Muscle of leg (tissue), 11 donors: ENCODE data around the gene TMPRSS7. TPM values are rescaled to one million over a fixed set of nuclear protein-coding genes. Genes with fewer than 3 reads are reported as not detected.

Source experiments
- DNase-seq: peaks from one replicate; pipeline ENCODE4 v3.0.0; 2013
- H3K27ac ChIP-seq: one replicate; pipeline ENCODE4 v1.5.1; 2013; ENCODE audit warnings: mild to moderate bottlenecking, low read length, control low read depth
- H3K27me3 ChIP-seq: one replicate; pipeline ENCODE4 v1.6.1; 2013; ENCODE audit warnings: low read length; ENCODE audit not compliant: control insufficient read depth, insufficient read depth
- H3K36me3 ChIP-seq: one replicate; pipeline ENCODE4 v1.6.1; 2013; ENCODE audit warnings: low read length; ENCODE audit not compliant: control insufficient read depth, insufficient read depth
- H3K4me1 ChIP-seq: one replicate; pipeline ENCODE4 v1.6.1; 2013; ENCODE audit warnings: low read length; ENCODE audit not compliant: control insufficient read depth, insufficient read depth
- H3K4me3 ChIP-seq: one replicate; pipeline ENCODE4 v1.5.1; 2013; ENCODE audit warnings: low read length, control low read depth
- H3K9me3 ChIP-seq: replicated peaks from 2 replicates; pipeline ENCODE4 v1.6.1; 2013; ENCODE audit warnings: low read depth, low read length; ENCODE audit not compliant: control insufficient read depth
- whole genome bisulfite sequencing: methylation state at CpG from one replicate; pipeline ENCODE4 v1.1.5; 2013; ENCODE audit warnings: missing lambda C conversion rate; ENCODE audit not compliant: insufficient coverage; 5-methylcytosine and 5-hydroxymethylcytosine counted together
- polyA plus RNA-seq, 8 donors: library from polyadenylated mRNA; unstranded; fragments of 120-200 nt; gene quantifications; one replicate each; pipeline versions ENCODE4 v1.2.1 to v1.2.3, GENCODE V29; 2013; ENCODE audit warnings: inconsistent platforms in 1 of 8, low replicate concordance in 1 of 8; ENCODE audit not compliant: insufficient read length in 8 of 8, insufficient read depth in 1 of 8
- total RNA-seq: library from RNA; stranded (reverse); fragments of 120-200 nt; gene quantifications from one replicate; pipeline ENCODE4 v1.2.4, GENCODE V29; 2013

The TMPRSS7 gene
- total and polyA plus RNA-seq, 9 donors = 0.09 TPM; not detected in 8

DNA sequence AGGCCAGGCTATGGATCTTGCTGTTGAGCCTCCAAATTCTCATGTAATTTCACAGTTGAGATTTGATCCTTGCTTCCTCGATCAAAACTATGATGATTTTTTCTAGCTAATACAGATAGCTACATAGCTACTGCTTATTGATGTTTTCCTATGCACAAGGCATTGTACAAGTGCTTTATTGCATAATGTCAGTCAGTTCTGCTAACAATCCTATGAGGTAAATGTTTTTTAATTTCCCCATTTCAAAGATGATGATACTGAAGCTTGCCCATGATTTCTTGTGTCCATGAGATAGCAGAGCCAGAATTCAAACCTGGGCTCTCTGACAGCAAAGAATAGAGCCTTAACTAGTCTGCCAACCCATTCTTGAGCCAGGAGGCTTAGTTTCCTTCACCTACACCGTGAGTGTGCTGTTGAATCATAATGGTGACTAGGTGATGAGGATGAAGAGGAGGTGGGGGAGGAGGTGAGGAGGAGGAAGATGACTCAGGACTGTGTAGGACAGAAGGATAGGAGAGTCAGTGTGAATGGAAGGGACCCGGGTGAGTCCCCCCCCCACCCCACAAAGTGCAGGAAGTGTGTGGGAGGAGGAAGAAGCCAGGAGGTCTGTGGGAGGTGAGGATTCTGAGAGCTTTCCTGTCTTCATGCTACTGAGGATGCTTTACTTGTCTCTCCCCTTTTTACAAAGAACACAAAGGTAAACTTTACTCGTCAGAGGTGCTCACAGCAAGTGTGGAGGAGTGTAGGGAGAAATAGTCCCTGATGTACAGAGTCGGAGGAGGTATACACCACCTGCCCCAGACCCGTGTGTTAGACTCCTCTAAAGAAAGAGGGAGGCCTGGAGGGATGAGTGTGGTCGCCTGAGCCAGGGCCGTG is 32.2 kb upstream of the TMPRSS7 start:
- Histone ChIP-seq H3K4me3 (no peak overlapping the region), H3K27ac (no peak overlapping the region), H3K4me1 (peaks cover 17% of the 10 kb centered on the region), H3K36me3 (no peaks in the 10 kb centered on the region), H3K27me3 (peaks cover 21% of the 10 kb centered on the region), H3K9me3 (no peaks in the 10 kb centered on the region)
- no peak for DNase-seq
- 79% methylated on average over 4 of the region's 8 CpGs for WGBS

- no peak for DNase-seq
- no peak overlapping the region for H3K27ac ChIP-seq
- WGBS = 55% methylated on average over 1 of the region's 4 CpGs
Measured at GRCh38 chr3:112003321-112004080, 31.0 kb upstream of the TMPRSS7 start.

GRCh38 chr3:112004187-112004586 is 30.3 kb upstream of the TMPRSS7 start:
- 100% methylated on average over 1 of the region's 2 CpGs for WGBS
- Histone ChIP-seq H3K4me3 (no peak overlapping the region), H3K27ac (no peak overlapping the region), H3K27me3 (peaks cover 12% of the 10 kb centered on the region), H3K36me3 (no peaks in the 10 kb centered on the region), H3K9me3 (no peaks in the 10 kb centered on the region), H3K4me1 (peaks cover 10% of the 10 kb centered on the region)
- DNase-seq = no peak

More at GRCh38 chr3:112003321-112004080, 31.0 kb upstream of the TMPRSS7 start:
- no peak overlapping the region for H3K4me3 ChIP-seq
- H3K9me3 ChIP-seq = no peaks in the 10 kb centered on the region
- H3K27me3 ChIP-seq = peaks cover 19% of the 10 kb centered on the region
- peaks cover 17% of the 10 kb centered on the region for H3K4me1 ChIP-seq
- H3K36me3 ChIP-seq = no peaks in the 10 kb centered on the region

- peaks cover 5% of the 10 kb centered on the region for H3K4me1 ChIP-seq
- H3K27ac ChIP-seq = no peak overlapping the region
- H3K27me3 ChIP-seq = peaks cover 8% of the 10 kb centered on the region
- H3K36me3 ChIP-seq = no peaks in the 10 kb centered on the region
- no peak for DNase-seq
- no peak overlapping the region for H3K4me3 ChIP-seq
- no peaks in the 10 kb centered on the region for H3K9me3 ChIP-seq
- WGBS = 71% methylated on average over 2 of the region's 2 CpGs
Measured at GRCh38 chr3:112004669-112005068, 29.9 kb upstream of the TMPRSS7 start.

- H3K27ac ChIP-seq = no peak overlapping the region
- H3K4me3 ChIP-seq = no peak overlapping the region
- H3K27me3 ChIP-seq = peaks cover 4% of the 10 kb centered on the region
- H3K36me3 ChIP-seq = no peaks in the 10 kb centered on the region
- no peaks in the 10 kb centered on the region for H3K9me3 ChIP-seq
- H3K4me1 ChIP-seq = peaks cover 2% of the 10 kb centered on the region
- WGBS = no CpG with 5 or more reads among the region's 4 CpGs
- no peak for DNase-seq
Measured at GRCh38 chr3:112005091-112005672, 29.4 kb upstream of the TMPRSS7 start.

- peaks cover 13% of the 10 kb centered on the region for H3K4me1 ChIP-seq
- DNase-seq = no peak
- H3K27ac ChIP-seq = no peak overlapping the region
- no peaks in the 10 kb centered on the region for H3K9me3 ChIP-seq
- no CpG with 5 or more reads among the region's 1 CpG for WGBS
- no peaks in the 10 kb centered on the region for H3K36me3 ChIP-seq
- H3K4me3 ChIP-seq = no peak overlapping the region
- no peaks in the 10 kb centered on the region for H3K27me3 ChIP-seq
Measured at GRCh38 chr3:112007633-112008032, 26.9 kb upstream of the TMPRSS7 start.

DNA sequence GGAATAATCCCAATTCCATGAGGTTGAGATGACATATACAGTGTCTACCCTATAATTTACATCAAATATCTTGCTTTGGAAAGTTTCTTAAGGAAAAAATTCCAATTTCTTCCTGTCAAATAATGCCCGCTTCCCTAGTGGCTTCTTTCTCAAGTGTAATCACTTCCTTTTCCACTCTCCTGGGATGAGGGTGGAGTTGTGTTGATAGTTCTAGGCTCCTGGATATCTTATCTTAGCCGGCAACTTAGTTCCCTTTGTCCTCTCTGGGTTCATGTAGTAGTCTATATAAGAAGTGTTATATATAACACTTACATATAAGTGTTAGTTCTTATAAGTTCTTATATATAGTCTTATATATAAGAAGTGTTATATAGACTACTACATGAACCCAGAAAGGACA is 24.9 kb upstream of the TMPRSS7 start:
- no peaks in the 10 kb centered on the region for H3K36me3 ChIP-seq
- DNase-seq = no peak
- H3K4me3 ChIP-seq = no peak overlapping the region
- no peaks in the 10 kb centered on the region for H3K9me3 ChIP-seq
- no peaks in the 10 kb centered on the region for H3K27me3 ChIP-seq
- H3K27ac ChIP-seq = no peak overlapping the region
- peaks cover 13% of the 10 kb centered on the region for H3K4me1 ChIP-seq
- WGBS = no CpG with 5 or more reads among the region's 2 CpGs

- no peak overlapping the region for H3K4me3 ChIP-seq
- no peaks in the 10 kb centered on the region for H3K36me3 ChIP-seq
- no peak overlapping the region for H3K27ac ChIP-seq
- peak; percentile 33 for DNase-seq
- H3K4me1 ChIP-seq = peaks cover 13% of the 10 kb centered on the region
- 14% methylated on average over 2 of the region's 3 CpGs for WGBS
- no peaks in the 10 kb centered on the region for H3K9me3 ChIP-seq
- H3K27me3 ChIP-seq = no peaks in the 10 kb centered on the region
Measured at GRCh38 chr3:112010636-112011035, 23.9 kb upstream of the TMPRSS7 start.

DNA sequence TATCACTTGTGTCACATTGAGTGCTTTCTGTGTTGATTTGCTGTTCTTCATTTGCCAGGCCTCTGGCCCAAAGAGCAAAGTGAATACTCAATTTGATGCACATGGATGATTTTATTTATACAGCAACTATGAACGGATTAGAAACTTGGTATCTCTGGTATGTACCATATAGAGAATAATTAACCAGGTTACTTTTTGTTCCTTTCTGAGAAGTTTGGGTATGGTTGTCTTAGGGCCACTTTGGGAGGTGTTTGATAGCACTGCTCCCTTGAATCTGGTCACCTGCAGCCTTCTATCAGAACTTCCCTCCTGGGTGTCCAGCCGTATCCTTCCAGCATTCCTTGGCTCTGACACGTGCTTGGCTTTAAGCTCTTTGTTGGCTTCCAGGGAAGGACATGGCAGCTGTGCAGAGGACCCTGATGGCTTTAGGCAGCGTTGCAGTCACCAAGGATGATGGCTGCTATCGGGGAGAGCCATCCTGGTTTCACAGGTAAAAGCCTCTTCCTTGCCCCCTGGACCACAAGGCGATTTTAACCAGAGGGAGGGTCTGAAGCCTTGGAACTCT is 23.1 kb upstream of the TMPRSS7 start:
- Histone ChIP-seq H3K4me3 (no peak overlapping the region), H3K36me3 (no peaks in the 10 kb centered on the region), H3K4me1 (peaks cover 13% of the 10 kb centered on the region), H3K9me3 (no peaks in the 10 kb centered on the region), H3K27ac (no peak overlapping the region), H3K27me3 (no peaks in the 10 kb centered on the region)
- DNase-seq = peak; percentile 38
- WGBS = 67% methylated on average over 5 of the region's 6 CpGs
